ENCODE results near the gene CCDC89.

The CCDC89 gene

DNA sequence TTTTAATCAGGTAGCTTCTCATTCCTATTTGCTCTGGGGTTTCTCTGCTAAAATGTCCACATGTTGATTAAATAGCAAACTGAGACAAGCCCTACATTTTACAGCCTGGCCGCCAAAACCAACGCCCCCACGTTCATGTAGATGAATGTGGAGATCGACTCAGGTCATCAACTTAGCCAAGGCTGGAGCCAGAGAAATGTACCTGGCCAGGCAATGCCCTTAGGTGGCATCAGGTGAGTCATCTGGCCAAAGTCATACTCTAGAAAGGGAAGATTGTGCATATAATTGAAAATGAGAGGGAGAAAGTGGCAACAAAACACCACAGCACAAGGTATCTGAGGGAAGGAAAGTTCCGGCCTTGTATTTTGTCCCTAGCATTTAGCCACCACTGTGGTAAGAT lies 37.1 kb upstream of the CCDC89 start:
- Histone ChIP-seq H3K9me3 (ENCODE audit: control insufficient read depth, insufficient read depth, low read depth, low read length) (no peaks in the 10 kb centered on the region), H3K4me3 (ENCODE audit: low read depth, low read length) (no peak overlapping the region), H3K4me1 (ENCODE audit: control insufficient read depth, insufficient read depth, low read length) (no peaks in the 10 kb centered on the region), H3K36me3 (ENCODE audit: control insufficient read depth in 2 of 2, insufficient read depth in 1 of 2, low read length in 2 of 2) (no peaks in the 10 kb centered on the region), H3K27ac (ENCODE audit: extremely low read depth, low read depth, low read length) (no peak overlapping the region)
- no peak for TF ChIP-seq GFI1B (tag by site-specific recombination; IDR thresholded peaks at IDR 0.05)
- peak; percentile 53; the same call in 1 of the 2 replicates for TF ChIP-seq PRDM1 (tag by site-specific recombination; IDR thresholded peaks at IDR 0.05)
- ChIA-PET POLR2A (no interaction called here), CTCF (interaction anchor here (0.7 kb wide), 1 partner anchor 34 kb away, joined by 3 read pairs; no protein-coding TSS in a partner anchor)

DNA sequence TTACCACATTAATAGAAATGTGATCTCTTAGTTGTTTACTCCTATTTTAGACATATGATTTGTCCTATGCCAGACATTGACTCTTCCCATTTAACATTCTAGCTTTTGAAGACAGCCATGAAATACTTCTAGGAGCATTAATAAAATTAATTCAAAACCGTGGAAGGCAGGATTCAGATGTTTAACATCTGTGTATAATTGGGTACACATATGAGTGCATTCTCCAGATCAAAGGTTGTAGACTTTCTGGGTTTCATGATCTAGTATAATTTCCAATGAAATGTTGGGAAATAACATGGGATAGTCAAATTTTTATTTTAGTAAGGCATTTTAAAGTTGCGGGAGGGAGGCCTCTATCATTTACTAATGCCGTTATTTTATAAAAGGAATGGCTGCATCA lies 35.2 kb upstream of the CCDC89 start:
- Histone ChIP-seq H3K27ac (ENCODE audit: extremely low read depth, low read depth, low read length) (no peak overlapping the region), H3K4me1 (ENCODE audit: control insufficient read depth, insufficient read depth, low read length) (no peaks in the 10 kb centered on the region), H3K4me3 (ENCODE audit: low read depth, low read length) (no peak overlapping the region), H3K36me3 (ENCODE audit: control insufficient read depth in 2 of 2, insufficient read depth in 1 of 2, low read length in 2 of 2) (no peaks in the 10 kb centered on the region), H3K9me3 (ENCODE audit: control insufficient read depth, insufficient read depth, low read depth, low read length) (no peaks in the 10 kb centered on the region)
- ChIA-PET CTCF (no interaction called here), POLR2A (no interaction called here)
- TF ChIP-seq, protein P1, sequence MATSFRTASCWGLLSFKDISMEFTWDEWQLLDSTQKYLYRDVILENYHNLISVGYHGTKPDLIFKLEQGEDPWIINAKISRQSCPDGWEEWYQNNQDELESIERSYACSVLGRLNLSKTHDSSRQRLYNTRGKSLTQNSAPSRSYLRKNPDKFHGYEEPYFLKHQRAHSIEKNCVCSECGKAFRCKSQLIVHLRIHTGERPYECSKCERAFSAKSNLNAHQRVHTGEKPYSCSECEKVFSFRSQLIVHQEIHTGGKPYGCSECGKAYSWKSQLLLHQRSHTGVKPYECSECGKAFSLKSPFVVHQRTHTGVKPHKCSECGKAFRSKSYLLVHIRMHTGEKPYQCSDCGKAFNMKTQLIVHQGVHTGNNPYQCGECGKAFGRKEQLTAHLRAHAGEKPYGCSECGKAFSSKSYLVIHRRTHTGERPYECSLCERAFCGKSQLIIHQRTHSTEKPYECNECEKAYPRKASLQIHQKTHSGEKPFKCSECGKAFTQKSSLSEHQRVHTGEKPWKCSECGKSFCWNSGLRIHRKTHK (tag by site-specific recombination; IDR thresholded peaks at IDR 0.05) = no peak
- TF ChIP-seq ZNF157 (tag by site-specific recombination; IDR thresholded peaks at IDR 0.05) = no peak
- TF ChIP-seq, protein P2, sequence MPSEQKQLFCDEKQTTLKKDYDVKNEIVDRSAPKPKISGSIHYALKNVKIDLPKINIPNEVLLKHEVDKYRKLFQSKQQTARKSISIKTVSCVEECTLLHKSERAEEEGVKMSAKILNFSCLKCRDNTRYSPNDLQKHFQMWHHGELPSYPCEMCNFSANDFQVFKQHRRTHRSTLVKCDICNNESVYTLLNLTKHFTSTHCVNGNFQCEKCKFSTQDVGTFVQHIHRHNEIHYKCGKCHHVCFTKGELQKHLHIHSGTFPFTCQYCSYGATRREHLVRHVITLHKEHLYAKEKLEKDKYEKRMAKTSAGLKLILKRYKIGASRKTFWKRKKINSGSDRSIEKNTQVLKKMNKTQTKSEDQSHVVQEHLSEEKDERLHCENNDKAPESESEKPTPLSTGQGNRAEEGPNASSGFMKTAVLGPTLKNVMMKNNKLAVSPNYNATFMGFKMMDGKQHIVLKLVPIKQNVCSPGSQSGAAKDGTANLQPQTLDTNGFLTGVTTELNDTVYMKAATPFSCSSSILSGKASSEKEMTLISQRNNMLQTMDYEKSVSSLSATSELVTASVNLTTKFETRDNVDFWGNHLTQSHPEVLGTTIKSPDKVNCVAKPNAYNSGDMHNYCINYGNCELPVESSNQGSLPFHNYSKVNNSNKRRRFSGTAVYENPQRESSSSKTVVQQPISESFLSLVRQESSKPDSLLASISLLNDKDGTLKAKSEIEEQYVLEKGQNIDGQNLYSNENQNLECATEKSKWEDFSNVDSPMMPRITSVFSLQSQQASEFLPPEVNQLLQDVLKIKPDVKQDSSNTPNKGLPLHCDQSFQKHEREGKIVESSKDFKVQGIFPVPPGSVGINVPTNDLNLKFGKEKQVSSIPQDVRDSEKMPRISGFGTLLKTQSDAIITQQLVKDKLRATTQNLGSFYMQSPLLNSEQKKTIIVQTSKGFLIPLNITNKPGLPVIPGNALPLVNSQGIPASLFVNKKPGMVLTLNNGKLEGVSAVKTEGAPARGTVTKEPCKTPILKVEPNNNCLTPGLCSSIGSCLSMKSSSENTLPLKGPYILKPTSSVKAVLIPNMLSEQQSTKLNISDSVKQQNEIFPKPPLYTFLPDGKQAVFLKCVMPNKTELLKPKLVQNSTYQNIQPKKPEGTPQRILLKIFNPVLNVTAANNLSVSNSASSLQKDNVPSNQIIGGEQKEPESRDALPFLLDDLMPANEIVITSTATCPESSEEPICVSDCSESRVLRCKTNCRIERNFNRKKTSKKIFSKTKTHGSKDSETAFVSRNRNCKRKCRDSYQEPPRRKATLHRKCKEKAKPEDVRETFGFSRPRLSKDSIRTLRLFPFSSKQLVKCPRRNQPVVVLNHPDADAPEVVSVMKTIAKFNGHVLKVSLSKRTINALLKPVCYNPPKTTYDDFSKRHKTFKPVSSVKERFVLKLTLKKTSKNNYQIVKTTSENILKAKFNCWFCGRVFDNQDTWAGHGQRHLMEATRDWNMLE (tag by site-specific recombination; conservative IDR thresholded peaks at IDR 0.05; ENCODE audit: low read depth) = no peak
- TF ChIP-seq ZNF433 (tag by site-specific recombination; IDR thresholded peaks at IDR 0.05; ENCODE audit: low read depth) = no peak
- no peak for TF ChIP-seq ZNF350 (tag by site-specific recombination; IDR thresholded peaks at IDR 0.05)
- no peak for TF ChIP-seq RBAK (tag by site-specific recombination; IDR thresholded peaks at IDR 0.05)
- TF ChIP-seq ZNF133 (tag by site-specific recombination; IDR thresholded peaks at IDR 0.05) = no peak
- TF ChIP-seq GLIS1 (tag by site-specific recombination; IDR thresholded peaks at IDR 0.05) = no peak
- TF ChIP-seq, protein P3, sequence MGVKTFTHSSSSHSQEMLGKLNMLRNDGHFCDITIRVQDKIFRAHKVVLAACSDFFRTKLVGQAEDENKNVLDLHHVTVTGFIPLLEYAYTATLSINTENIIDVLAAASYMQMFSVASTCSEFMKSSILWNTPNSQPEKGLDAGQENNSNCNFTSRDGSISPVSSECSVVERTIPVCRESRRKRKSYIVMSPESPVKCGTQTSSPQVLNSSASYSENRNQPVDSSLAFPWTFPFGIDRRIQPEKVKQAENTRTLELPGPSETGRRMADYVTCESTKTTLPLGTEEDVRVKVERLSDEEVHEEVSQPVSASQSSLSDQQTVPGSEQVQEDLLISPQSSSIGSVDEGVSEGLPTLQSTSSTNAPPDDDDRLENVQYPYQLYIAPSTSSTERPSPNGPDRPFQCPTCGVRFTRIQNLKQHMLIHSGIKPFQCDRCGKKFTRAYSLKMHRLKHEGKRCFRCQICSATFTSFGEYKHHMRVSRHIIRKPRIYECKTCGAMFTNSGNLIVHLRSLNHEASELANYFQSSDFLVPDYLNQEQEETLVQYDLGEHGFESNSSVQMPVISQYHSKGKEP (tag by site-specific recombination; IDR thresholded peaks at IDR 0.05) = no peak
- TF ChIP-seq ZNF175 (tag by site-specific recombination; IDR thresholded peaks at IDR 0.05) = no peak
- TF ChIP-seq, protein P4, sequence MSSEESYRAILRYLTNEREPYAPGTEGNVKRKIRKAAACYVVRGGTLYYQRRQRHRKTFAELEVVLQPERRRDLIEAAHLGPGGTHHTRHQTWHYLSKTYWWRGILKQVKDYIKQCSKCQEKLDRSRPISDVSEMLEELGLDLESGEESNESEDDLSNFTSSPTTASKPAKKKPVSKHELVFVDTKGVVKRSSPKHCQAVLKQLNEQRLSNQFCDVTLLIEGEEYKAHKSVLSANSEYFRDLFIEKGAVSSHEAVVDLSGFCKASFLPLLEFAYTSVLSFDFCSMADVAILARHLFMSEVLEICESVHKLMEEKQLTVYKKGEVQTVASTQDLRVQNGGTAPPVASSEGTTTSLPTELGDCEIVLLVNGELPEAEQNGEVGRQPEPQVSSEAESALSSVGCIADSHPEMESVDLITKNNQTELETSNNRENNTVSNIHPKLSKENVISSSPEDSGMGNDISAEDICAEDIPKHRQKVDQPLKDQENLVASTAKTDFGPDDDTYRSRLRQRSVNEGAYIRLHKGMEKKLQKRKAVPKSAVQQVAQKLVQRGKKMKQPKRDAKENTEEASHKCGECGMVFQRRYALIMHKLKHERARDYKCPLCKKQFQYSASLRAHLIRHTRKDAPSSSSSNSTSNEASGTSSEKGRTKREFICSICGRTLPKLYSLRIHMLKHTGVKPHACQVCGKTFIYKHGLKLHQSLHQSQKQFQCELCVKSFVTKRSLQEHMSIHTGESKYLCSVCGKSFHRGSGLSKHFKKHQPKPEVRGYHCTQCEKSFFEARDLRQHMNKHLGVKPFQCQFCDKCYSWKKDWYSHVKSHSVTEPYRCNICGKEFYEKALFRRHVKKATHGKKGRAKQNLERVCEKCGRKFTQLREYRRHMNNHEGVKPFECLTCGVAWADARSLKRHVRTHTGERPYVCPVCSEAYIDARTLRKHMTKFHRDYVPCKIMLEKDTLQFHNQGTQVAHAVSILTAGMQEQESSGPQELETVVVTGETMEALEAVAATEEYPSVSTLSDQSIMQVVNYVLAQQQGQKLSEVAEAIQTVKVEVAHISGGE (tag by site-specific recombination; conservative IDR thresholded peaks at IDR 0.05; ENCODE audit: low read depth) = no peak
- no peak for TF ChIP-seq ZNF624 (tag by site-specific recombination; IDR thresholded peaks at IDR 0.05)
